ENCODE measurements around the gene RHOBTB3. TPM values are rescaled to one million over a fixed set of nuclear protein-coding genes. Genes with fewer than 3 reads are reported as not detected.

RHOBTB3 gene
- total RNA-seq, 1 experiment from 2014 or later, result 53.6 TPM

DNA sequence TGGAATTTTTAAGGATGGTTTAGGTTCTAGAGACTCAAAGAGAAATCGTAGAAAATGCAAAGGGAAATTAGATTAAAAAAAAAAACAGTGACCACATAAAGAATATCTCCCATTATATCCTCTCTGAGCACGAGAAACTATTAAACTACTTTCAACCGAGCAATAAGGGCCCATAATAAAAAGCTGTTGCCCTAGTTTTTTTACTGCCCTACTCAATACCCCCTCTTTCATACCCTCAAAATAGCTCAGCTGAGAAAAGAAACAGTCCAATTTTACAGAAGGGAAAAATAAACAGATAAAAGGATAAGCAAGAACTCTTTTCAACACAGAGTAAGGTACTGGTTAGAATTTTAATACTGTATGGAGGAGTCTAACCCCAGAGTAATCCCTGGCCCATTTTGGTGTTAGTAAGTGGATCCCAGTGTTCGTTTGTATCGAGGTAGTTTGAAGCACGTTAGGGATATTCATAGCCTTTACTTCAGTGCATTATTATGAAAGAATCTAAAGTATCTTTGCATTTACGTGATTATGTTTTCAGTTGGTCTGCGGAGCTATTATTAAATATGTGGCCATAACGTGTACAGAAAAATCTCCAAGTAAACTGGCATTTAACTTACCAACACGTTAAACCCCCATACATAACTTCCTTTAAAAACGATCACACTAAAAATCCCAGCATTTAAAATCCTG is 980 bp upstream of the RHOBTB3 start:
- DNase-seq (ENCODE audit: low read depth), result no peak

DNA sequence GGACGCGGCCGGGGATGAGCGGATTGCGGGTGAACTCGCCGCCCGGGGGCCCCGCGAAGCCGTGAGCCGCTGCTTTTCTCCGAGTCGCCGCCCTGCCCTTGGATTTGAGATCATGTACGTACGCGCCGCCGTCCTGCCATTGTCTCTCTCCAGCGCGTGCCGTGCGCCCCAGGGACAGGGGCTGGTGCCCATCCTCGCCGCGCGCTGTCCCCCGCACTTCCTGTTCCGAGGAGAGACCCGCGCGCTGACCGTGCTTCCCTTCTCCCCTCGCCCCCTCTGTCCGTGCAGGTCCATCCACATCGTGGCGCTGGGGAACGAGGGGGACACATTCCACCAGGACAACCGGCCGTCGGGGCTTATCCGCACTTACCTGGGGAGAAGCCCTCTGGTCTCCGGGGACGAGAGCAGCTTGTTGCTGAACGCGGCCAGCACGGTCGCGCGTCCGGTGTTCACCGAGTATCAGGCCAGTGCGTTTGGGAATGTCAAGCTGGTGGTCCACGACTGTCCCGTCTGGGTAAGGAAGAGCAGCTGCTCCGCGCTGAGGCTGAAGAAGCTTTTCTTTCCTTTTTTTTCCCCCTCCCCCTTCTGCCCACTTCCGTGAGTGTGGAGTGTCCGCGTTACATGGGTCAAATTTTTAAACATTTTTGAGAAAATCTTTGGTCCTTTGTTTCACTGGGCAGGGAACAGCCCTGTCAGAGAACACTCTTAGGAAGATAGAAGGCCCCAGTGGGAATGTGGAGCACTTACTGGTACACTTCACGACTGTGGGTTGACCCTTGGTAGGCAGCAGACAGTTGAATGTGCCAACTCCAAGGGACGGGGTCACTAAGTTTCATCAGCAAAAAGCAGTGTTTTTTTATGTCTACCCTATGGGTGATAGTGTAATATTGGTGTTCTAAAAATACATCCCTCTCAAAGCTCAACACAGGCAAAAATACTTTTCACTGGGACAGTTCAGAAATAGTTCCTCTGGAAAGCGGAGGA is 727 bp downstream of the RHOBTB3 start:
- DNase-seq (ENCODE audit: low read depth), result peak; percentile 56

DNA sequence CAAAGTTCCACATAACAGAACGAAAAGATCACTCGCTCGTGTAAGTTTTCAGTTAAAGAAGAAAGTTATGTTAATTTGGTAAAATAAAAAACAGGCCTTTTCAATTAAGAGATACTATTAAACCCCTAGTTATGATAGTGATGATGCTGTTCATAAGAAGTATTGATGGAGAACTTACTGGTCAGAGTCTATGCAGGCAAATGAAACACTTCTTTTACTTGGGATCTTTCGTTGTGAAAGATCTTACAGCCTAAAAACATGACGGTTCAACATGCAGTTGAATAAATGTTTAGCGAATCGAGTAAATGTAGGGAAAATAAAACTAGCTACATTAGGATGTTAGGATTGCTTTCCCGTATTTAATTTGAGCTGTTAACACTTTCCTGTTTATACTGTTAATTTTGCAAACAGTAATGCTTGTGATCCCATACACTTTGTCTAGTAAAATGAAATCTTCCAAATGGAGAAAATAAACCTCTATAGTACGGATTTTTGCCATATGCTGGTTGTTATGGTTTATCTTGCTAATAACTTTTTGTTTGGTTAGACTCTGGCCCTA is 2.0 kb downstream of the RHOBTB3 start:
- no peak for DNase-seq (ENCODE audit: low read depth)

DNA sequence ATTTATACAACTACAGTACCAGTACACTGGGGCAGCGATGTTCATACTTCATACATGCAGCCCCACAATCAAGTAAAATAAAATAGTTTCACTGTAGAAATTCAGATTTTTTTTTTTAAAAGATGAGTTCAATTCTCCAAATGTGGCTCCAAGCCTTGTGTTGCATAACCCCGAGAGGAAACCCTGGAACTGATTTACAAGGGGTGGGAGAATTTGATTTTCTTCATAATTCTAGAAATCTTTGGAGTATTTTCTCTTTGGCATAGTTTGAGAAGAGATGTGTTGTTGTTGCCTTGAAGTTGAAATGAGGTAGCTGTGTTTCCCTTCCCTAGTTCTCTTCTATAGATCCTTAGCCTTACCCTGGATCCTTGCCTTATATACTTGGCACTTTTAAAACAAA is 3.1 kb downstream of the RHOBTB3 start:
- no peak for DNase-seq (ENCODE audit: low read depth)

DNA sequence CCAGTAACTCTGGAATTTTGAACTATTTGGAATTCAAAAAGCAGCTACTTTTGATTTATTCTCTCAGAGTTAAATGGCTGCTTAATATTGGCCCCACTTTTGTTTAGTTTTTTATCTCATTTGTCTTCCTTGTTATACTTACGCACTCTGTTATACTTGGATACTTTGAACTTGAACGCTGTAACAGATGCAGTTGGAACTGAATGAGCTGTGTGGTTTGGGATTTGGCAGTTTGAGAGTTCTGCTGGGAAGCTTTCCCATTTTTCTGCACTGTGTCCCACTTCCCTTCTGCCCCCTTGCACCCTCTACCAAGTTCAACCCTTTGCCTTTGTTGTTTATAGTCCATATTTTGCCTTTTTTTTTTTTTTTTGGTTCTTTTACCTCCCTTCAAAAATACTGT is 3.8 kb downstream of the RHOBTB3 start:
- DNase-seq (ENCODE audit: low read depth), result no peak

DNA sequence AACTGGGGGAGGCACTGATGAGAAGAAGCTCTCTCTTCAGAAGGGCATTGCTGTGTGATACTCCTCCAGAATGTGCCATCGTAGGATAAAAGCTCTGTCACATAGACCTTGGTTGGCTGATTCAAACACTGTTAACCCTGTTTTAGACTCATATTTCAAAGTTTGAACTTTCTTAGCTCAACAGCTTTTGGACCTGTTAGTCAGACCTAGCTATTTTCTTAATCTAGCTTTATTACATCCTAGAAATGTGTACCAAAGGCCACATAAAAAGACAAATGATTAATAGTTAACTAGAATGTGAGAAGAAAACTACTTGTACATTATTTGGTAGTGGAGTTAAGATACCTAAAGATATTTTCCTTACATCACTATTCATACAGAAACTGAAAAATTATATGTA is 4.3 kb downstream of the RHOBTB3 start:
- DNase-seq (ENCODE audit: low read depth), result no peak

DNA sequence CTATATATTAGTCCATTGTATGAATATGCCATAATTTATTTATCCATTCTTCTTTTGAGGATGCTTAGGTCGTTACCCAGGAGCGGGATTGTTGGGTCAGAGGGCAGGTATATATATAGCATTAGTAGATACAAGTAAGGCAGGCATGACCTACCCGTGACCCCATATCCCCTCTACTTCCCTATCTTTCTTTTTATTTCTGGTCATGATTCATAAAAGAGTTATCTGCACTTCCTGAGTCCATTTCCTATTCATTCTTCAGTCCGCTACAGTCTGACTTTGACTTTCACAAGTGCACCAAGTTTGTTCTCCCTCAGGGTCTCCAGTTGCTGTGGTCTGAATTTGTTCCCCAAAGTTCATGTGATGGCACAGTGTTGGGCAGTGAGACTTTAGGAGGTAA is 6.9 kb downstream of the RHOBTB3 start:
- DNase-seq (ENCODE audit: low read depth), result no peak

DNA sequence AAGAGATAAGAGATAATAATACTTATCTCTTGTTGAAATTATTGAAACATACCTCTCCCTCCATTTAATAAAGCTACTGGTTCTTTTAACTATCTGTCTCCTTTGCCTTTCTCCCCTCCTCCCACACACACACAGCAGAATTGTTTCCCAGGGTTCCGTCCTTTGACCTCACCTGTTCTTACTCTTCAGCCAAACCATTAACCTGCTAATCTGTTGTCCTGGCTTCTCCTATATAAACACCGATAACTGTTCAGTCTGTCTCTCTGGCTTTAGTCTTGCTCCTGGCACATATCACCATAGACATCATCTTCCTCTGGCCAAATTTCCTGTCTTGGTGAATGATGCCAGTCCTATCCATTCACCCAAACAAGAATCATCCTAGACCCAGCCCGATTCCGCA is 7.7 kb downstream of the RHOBTB3 start:
- DNase-seq (ENCODE audit: low read depth), result no peak

DNA sequence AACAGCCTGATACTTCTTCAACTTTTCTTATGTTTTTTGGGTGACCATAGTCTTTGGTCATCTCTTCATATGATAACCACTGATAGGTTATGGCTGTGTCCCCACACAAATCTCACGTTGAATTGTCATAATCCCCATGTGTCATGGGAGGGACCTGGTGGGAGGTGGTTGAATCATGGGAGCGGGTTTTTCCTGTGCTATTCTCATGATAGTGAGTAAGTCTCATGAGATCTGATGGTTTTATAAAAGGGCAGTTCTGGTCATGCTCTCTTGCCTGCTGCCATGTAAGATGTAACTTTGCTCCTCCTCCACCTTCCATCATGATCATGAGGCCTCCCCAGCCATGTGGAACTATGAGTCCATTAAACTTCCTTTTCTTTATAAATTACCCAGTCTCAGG is 8.7 kb downstream of the RHOBTB3 start:
- no peak for DNase-seq (ENCODE audit: low read depth)

DNA sequence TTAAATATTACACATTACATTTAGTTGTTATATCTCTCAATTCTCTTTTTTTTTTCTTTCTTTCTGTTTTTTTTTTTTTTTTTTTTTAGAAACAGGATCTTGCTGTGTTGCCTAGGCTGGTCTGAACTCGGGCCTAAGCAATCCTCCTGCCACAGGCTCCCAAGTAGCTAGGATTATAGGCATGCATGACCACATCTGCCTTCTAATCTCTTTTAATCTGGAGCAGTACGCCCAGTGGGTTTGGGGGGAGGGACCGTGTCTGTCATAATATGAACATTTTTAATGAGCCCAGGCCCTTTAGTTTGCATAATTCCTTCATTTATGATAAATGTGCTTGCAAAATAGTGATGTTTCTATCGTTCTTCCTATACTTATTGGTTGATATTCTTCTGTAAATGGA is 10.3 kb downstream of the RHOBTB3 start:
- DNase-seq (ENCODE audit: low read depth), result no peak

DNA sequence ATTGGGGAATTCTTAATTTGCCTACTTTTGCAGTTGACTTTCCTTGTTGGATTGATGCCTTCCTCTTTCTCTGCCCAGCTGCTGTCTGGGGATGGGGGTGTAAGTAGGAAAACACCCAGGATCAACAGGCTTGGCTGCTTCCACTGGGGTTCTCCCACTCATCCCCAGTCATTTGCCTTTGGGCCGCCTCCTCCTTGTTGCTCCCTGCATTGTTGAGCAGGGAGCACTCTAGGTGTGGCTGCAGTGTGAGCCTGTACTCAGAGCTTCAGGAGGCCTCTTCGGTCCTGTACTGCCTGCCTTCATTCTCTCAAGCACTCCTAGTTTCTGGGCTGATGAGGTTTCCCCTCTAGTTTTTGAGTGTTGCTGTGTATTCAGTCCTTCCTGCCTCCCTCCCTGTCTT is 12.1 kb downstream of the RHOBTB3 start:
- DNase-seq (ENCODE audit: low read depth), result no peak

DNA sequence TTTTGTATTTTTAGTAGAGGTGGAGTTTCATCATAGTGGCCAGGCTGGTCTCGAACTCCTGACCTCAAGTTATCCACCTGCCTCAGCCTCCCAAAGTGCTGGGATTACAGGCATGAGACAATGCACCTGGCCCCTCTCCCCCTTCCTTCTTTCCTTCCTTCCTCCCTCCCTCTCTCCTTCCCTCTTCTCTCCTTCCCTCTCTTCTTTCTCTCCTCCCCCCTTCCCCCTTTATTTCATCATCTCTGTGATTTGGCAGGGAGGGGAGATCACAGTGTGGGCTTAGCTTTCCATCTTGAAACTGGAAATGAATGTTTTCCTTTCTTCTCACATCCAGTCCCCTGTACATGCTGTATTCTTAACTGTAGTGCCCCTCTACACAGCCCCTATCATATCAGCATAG is 12.7 kb downstream of the RHOBTB3 start:
- no peak for DNase-seq (ENCODE audit: low read depth)

DNA sequence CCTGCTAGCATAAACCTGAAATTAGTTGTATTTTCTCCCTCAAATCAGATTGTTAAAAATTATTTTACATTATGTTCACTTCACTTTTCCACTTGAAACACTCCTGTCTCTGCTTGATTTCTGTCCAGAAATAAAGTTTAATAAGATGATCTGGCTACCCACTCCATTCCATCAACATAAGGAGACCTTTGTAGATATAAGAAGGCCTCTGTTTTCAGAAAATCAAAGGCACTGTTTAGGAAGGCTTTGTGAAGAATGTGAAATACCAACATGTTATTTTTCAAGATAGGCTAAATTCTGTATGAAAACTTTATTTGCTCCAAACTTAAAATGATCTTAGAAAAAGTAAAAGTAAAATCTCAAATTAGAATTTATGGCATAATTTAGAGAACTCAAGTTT is 15.1 kb downstream of the RHOBTB3 start:
- no peak for DNase-seq (ENCODE audit: low read depth)

DNA sequence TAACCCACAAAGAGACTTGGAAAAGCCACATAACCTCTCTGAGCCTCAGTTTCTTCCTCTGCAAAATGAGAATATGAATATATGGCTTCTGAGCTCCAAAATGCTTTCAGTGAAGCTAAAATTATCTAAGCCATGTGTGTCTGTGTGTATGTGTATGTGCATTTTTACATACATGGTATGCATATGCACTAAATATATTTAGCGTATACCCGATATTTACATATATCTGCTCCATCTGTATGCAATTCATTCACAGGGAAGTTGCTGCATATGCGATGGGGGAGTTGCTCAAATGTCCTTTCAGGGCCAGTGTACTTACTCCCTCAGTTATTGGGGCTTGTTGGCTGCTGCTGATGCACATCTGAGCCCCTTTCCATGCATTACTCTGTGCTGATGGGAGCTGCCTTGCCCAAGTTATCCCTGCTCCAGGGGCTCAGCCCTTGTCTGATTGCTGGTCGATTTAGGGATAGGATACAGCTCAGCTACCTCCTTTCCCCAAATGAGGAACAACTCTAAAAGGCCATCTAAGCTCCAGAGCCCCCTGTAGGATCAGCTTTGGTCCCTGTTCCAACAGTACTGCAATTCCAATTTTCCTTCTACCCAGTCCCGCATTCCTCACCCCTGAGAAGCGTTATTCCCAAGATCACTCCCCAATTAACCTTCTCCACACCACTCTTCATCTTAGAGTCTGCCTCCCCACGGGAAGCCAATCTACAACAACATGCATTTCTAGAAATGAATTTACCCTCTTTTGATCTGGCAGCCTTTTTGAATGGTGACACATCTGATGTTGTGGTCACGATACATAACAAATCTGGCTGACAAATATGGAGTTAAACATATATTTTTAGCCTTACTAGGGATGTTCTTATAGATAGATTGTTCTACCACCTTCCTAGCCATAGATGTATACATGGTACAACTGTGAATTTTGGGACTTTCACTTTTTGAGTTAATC is 15.9 kb downstream of the RHOBTB3 start:
- no peak for DNase-seq (ENCODE audit: low read depth)

DNA sequence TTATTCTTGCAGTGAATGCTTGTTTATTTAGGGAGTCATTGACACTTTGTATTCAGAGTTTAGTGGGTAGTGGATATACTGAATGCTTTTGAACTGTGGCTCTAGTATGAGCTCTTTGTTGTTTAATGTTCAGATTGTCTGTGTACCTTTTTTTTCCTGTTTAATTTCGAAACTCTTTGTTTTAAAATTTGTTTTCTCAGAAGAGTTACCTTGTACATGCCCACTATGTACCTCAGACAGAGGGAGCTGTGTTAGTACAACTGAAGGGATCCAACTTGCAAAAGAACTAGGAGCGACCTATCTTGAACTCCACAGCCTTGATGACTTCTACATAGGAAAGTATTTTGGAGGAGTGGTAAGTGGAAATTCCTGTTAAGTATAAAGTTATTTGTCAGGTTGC is 17.0 kb downstream of the RHOBTB3 start:
- DNase-seq (ENCODE audit: low read depth), result no peak

DNA sequence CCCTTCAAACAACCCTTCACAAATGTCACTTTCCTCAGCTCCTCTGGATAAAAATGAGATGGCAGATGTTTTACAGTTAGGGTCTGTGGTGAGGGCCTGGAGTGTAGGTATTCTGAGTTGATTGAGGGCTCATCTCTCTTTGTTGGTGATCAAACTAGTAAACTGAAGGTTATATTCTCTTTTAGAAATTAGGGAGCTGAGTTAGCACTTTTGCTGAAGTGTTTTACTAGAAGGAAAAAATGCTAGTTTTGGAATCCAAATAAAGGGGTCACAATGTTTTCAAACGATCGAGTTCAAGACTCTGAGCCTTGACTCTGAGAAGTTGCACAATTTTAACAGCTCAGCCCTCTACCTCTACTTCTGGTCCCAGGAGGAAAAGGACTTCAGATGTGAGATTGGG is 23.4 kb downstream of the RHOBTB3 start:
- no peak for DNase-seq (ENCODE audit: low read depth)

DNA sequence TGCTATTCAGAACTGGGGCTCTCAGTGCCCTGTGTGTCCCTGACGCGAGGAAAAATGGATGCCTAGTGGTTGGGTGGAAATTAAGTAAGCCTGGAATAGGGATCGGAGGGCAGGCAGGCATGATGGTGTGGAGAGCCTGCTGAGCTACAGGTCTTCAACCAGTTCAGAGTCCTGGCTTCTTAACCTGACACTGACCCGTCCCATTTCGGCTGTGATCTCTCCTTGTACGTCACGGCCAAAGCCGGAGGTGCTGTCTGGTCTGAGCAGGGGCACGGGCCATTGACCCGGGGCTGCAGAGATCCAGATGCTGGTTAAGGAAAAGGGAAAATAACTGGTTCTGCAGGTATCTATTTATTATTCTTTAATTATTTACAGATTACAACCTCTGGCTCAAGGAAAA is 27.9 kb downstream of the RHOBTB3 start:
- DNase-seq (ENCODE audit: low read depth), result no peak

DNA sequence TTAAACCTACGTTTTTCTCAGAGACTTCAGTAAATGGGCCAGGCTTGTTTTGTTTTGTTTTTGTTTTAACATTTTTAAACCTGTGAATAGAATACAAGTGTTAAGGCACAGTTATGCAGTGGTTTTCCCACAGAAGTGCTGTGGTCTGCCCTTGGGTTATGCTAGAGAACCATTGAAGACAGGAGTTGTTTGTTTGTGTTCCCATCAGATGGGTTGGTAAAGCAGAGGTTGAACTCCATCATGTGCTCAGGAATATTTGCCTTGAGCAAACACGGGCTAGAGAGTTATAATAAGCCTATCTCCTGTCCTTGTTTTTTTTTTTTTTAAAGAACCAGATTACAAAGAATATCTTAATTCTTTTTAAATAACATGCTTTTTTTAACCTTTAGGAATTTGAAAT is 28.5 kb downstream of the RHOBTB3 start:
- peak; percentile 34 for DNase-seq (ENCODE audit: low read depth)

DNA sequence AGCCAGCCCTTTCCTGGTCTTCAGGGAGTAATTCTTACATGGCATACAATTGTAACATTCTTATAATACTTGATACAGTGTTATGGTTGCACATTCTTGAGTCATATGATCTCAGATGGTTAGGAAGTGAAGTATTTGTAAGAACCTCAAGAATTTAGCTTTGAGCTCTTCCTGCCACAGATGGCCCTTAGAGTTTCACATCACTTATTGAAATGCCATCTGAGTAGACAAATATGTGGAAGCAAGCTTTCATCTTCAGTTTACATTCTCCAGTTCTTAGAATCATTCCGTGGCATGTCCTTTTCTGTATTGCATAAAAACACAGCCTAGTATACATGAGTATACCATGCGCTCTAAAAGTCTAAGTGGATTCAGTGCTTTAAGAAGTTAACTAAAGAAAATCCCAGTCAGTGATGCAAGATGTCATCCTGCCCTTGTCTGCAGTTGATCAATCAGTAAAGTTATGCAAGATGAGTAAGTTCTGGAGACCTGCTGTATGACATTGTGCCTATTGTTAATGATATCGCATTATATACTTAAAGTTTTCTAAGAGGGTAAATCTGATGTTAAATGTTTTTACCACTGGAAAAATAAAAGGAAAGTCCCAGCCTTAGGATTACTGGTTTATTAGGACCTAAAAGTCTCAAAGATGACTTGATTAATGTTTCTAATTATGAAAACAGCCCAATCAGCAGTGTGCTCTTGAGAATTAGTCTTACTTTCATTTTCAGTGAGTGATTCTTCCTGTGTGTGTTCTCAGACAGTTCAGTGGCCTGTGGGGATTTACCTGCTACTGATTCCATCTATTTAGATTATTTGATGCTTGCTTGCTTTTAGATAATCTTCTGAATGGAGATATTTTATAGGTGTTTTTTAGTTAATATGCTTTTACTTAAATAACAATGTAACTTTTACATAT is 29.4 kb downstream of the RHOBTB3 start:
- DNase-seq (ENCODE audit: low read depth), result peak; percentile 93

All from HT1080 (cell line).